ENCODE results near the gene FAM204A.

Gene FAM204A

DNA sequence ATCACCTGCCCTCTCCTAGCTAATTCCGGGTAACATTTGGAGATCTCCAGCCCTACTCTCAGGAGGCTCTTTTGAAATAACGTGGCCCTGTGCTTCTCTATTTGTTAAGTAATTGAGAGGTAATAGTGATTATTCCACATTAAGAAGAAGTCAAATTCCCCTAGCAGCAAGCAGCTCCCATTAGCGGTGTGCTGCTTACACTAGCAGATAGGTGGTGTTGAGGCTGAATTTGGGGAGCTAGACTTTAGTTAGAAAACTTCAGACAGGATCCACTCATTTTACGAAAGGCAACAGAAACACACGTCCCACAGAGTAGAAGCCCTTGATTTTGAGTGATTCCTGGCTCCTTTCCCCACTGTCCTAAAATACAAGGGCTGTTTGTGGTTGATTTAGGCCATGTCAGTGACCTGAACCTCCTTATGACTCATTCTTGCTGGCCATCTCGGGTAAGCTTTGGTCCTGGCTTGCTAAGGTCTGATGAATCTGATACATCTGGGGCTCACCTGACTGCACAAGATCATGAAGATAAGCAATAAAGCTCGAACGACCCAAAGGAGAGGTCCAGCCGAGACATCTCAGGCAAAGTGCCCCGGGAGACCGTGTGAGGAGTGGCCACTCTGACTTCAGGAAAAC lies 77.2 kb downstream of the FAM204A start:
- H3K4me3 ChIP-seq (ENCODE audit: low read depth, low read length): no peak overlapping the region
- TF ChIP-seq CTCF (IDR thresholded peaks at IDR 0.05; ENCODE audit: borderline replicate concordance, insufficient read depth, low read depth, low read length): no peak

DNA sequence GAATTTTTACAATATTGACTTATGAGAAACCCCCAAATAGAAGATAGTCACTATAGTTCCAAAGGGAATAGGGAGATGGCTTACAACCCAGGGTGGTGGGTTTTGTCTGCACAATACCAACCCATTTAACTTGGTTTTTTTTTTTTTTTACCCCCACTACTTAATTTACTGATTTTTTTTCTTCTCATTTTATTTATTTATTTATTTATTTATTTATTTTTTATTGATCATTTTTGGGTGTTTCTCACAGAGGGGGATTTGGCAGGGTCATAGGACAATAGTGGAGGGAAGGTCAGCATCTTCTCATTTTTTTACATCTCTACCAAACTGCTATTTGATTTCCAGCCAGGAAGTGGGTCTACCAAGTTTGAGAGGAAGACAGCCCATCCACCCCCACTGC lies 77.9 kb downstream of the FAM204A start:
- no peak for TF ChIP-seq CTCF (IDR thresholded peaks at IDR 0.05; ENCODE audit: borderline replicate concordance, insufficient read depth, low read depth, low read length)
- H3K4me3 ChIP-seq (ENCODE audit: low read depth, low read length): no peak overlapping the region

DNA sequence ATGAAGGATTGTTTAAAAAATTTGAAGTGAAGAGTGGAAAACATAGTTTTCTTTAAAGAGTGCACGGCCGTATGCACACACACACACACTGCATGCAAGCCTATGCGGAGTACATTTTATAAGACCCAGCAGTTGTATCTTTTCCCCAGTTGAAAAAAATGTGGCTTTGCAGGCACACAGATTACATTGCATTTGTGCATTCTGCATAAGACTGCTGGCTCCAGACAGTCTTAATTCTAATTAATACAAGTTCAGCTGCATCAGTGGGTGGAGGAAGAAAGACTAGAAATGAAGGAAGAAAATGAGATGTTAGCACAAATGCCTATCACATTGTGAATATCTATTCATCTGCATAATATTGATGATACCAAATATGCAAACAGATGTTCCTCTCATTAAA lies 79.6 kb downstream of the FAM204A start:
- H3K4me3 ChIP-seq (ENCODE audit: low read depth, low read length): no peak overlapping the region
- no peak for TF ChIP-seq CTCF (IDR thresholded peaks at IDR 0.05; ENCODE audit: borderline replicate concordance, insufficient read depth, low read depth, low read length)

GRCh38 chr10:118259288-118259906 lies 82.7 kb downstream of the FAM204A start:
- peak; percentile 54; the same call in 1 of the 2 replicates for TF ChIP-seq CTCF (IDR thresholded peaks at IDR 0.05; ENCODE audit: borderline replicate concordance, insufficient read depth, low read depth, low read length)
- H3K4me3 ChIP-seq (ENCODE audit: low read depth, low read length): no peak overlapping the region

- no peak for TF ChIP-seq CTCF (IDR thresholded peaks at IDR 0.05; ENCODE audit: borderline replicate concordance, insufficient read depth, low read depth, low read length)
Measured at GRCh38 chr10:118258285-118258684, 83.8 kb downstream of the FAM204A start.

DNA sequence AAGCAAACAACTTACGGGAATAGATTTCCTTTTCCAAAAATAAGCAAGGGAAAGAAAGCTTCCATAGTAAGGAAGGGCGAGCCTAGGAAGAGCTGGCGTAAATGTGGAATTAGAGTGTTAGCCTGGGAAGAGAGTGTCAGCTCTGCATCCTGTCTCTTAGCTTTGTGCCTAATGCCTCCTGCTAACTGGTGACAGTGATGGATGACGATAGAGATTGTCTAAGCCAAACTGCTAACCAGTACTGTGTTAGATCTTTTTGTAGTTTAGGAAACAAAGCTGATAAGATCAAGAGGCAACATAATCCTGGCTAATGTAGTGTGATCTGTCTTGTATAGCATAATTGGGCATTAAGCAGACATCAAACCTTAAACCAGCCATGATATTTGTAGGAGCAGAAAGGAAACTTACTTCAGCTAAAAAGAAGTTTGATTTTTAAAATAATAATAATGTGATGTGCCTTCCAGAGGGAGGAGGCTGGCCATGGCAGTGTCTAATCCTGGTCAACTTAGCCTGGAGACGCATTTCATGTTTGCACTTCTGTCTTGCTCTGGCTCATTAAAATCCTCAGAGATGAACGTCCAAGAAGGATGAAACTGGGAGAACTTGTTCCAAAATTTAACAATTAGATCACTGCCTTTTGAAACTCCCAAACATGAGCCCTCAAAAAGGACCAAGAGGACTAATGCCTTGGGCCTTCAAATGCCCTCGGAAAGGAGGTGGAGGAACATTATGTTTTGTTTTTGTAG lies 85.1 kb downstream of the FAM204A start:
- TF ChIP-seq CTCF (IDR thresholded peaks at IDR 0.05; ENCODE audit: borderline replicate concordance, insufficient read depth, low read depth, low read length): no peak
- no peak overlapping the region for H3K4me3 ChIP-seq (ENCODE audit: low read depth, low read length)

More at GRCh38 chr10:118258285-118258684, 83.8 kb downstream of the FAM204A start:
- no peak overlapping the region for H3K4me3 ChIP-seq (ENCODE audit: low read depth, low read length)
